ENCODE data around the gene NEK5.
"Not testable (repeated sequence)": the region's sequence is repeated elsewhere in the genome, so short reads cannot be mapped to it uniquely, and the experiment has no call there.

DNA sequence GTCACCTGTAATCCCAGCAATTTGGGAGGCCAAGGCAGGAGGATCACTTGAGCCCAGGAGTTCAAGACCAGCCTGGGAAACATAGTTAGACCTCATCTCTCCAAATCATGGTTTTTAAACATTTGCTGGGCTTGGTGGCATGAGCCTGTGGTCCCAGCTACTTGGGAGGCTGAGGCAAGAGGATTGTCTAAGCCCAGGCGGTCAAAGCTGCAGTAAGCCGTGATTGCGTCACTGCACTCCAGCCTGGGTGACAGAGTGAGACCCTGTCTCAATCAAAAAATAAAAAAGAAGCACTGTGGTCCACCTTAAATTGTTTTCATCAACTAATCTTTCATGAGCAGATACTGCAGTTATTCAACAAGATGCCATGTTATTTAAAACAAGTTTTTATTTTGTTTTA, 26.4 kb downstream of the NEK5 start:
- TF ChIP-seq EZH2 (IDR thresholded peaks at IDR 0.05; ENCODE audit: low read depth, unreplicated experiment); POLR2AphosphoS5 (IDR thresholded peaks at IDR 0.05; ENCODE audit: low read depth); JUNB (IDR thresholded peaks at IDR 0.05; ENCODE audit: unreplicated experiment); CREB1 (CRISPR knock-in tag; IDR thresholded peaks at IDR 0.05; ENCODE audit: low read depth); EZH2phosphoT487 (IDR thresholded peaks at IDR 0.05; ENCODE audit: unreplicated experiment); ZNF114 (CRISPR knock-in tag; IDR thresholded peaks at IDR 0.05): not testable (repeated sequence)
- TF ChIP-seq, protein P1, sequence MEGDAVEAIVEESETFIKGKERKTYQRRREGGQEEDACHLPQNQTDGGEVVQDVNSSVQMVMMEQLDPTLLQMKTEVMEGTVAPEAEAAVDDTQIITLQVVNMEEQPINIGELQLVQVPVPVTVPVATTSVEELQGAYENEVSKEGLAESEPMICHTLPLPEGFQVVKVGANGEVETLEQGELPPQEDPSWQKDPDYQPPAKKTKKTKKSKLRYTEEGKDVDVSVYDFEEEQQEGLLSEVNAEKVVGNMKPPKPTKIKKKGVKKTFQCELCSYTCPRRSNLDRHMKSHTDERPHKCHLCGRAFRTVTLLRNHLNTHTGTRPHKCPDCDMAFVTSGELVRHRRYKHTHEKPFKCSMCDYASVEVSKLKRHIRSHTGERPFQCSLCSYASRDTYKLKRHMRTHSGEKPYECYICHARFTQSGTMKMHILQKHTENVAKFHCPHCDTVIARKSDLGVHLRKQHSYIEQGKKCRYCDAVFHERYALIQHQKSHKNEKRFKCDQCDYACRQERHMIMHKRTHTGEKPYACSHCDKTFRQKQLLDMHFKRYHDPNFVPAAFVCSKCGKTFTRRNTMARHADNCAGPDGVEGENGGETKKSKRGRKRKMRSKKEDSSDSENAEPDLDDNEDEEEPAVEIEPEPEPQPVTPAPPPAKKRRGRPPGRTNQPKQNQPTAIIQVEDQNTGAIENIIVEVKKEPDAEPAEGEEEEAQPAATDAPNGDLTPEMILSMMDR (conservative IDR thresholded peaks at IDR 0.05; ENCODE audit: low read depth in 2 of 2): not testable (repeated sequence)
- TF ChIP-seq, protein P2, sequence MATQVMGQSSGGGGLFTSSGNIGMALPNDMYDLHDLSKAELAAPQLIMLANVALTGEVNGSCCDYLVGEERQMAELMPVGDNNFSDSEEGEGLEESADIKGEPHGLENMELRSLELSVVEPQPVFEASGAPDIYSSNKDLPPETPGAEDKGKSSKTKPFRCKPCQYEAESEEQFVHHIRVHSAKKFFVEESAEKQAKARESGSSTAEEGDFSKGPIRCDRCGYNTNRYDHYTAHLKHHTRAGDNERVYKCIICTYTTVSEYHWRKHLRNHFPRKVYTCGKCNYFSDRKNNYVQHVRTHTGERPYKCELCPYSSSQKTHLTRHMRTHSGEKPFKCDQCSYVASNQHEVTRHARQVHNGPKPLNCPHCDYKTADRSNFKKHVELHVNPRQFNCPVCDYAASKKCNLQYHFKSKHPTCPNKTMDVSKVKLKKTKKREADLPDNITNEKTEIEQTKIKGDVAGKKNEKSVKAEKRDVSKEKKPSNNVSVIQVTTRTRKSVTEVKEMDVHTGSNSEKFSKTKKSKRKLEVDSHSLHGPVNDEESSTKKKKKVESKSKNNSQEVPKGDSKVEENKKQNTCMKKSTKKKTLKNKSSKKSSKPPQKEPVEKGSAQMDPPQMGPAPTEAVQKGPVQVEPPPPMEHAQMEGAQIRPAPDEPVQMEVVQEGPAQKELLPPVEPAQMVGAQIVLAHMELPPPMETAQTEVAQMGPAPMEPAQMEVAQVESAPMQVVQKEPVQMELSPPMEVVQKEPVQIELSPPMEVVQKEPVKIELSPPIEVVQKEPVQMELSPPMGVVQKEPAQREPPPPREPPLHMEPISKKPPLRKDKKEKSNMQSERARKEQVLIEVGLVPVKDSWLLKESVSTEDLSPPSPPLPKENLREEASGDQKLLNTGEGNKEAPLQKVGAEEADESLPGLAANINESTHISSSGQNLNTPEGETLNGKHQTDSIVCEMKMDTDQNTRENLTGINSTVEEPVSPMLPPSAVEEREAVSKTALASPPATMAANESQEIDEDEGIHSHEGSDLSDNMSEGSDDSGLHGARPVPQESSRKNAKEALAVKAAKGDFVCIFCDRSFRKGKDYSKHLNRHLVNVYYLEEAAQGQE (IDR thresholded peaks at IDR 0.05; ENCODE audit: unreplicated experiment): not testable (repeated sequence)
- TF ChIP-seq, protein P3, sequence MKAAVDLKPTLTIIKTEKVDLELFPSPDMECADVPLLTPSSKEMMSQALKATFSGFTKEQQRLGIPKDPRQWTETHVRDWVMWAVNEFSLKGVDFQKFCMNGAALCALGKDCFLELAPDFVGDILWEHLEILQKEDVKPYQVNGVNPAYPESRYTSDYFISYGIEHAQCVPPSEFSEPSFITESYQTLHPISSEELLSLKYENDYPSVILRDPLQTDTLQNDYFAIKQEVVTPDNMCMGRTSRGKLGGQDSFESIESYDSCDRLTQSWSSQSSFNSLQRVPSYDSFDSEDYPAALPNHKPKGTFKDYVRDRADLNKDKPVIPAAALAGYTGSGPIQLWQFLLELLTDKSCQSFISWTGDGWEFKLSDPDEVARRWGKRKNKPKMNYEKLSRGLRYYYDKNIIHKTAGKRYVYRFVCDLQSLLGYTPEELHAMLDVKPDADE (IDR thresholded peaks at IDR 0.05): not testable (repeated sequence)

Data from GM23338 (cell line).